Measurements from ENCODE around the gene PVALB.

PVALB gene

DNA sequence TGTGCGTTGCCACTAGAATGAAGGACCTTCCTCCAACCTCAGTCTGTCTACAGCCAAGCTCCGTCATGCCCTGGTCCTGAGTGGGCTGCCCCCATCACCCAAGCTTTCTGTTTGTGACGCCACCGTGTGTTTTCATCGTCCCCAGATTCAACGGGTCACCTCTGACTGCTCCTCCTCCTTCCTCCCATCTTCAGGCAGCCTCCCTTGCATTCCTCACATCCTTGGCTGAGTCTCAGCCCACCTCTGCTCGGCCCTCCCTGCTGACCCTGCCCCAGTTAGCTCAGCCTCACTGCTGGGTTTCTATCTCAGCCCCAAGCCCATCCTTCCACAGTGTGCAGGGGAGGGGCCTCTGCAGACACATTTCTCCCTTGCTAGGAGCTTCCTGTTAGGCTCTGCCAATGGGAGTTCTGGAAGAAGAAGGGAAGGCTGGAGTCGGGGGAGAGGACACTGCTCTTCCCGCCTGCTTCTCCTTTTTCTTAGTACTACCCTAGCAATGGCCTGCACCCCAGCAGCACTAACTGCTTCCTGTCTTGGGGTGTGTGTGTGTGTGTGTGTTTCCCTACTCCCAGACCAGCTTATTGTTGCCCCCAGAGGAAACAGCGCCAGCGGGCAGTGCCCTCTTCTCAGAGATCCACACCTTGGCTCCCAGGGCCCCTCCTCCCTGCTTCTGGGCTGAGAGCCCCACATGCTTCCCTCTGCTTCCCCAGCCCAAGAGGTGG is 46.2 kb downstream of the PVALB start:
- DNase-seq = no peak

DNA sequence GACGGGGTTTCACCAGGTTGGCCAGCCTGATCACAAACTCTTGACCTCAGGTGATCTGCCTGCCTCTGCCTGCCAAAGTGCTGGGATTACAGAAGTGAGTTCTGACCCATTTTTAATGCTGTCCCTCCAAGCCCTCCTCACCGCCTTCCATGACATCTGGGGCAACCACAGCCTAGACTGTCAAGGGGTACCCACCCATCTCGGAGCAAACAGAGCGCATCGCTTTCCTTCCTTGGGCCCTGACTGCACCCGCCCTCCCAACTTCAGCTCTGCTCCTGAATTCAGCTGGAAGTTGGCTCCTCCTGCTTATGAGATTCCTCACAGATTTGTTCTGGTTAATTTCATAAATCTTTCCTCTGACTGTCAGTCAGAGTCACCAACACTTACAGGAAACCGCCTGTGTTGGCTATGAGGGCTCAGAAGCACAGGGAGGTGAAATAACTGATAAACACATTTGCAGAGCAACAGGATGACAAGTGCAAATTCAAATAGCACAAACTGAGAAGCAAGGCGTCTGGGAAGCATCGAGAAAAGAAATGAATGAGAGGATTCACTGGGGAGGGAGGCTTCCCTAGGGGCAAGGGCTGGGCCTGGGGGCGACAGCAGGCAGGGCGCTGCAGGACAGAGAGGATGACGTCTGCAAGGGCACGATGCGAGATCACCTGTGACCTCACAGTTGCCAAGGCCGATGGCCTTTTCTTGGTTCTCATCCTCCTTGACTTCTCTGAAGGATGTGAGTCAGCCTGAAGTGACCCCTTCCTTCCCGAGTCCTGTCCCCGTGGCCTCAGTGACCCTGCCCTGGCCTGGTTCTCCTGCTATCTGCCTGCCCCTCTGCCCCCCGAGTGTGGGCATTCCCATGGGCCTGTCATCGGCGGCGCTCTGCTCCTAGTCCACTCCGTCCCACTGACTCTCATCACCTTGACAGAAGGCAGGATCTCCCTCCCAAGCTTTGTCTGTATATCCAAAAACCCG is 47.0 kb downstream of the PVALB start:
- DNase-seq = no peak

DNA sequence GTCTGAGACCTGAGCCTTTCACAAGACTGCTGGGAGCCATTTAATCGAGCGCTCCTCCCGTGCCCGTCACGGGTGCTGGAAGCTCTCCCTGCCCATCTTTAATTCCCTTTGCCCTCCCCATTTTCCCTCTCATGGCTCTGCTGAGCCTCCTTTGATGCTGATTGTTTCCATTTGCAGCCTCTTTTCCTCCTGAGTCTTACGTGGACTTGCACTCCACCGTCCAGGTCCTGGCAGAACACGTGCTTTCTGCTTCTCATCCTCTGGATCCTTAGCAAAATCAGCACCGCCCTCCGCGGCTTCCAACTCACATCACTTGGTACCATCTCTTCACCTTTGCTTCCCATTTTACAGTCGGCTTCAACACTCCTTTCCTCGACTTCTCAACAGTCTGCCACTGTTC is 48.2 kb downstream of the PVALB start:
- DNase-seq = no peak

DNA sequence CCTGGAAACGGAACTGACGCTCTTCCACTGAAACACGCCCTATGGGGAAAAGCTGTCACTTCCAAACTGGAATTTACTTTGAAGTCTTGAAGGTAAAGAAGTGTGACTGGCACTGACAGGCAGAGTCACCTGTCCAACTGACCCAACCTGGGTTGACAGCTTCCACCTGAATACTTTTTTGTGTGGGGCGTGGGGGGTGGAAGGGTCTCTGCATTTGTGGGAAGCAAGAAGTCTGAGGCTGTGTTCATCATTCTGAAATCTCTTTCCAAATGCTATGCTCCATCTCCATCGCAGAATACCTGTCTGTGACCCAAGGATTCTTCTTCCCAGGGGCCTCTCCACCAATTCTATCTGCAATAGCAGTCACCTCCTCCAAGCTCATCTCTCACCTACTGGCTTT is 48.7 kb downstream of the PVALB start:
- DNase-seq = no peak

DNA sequence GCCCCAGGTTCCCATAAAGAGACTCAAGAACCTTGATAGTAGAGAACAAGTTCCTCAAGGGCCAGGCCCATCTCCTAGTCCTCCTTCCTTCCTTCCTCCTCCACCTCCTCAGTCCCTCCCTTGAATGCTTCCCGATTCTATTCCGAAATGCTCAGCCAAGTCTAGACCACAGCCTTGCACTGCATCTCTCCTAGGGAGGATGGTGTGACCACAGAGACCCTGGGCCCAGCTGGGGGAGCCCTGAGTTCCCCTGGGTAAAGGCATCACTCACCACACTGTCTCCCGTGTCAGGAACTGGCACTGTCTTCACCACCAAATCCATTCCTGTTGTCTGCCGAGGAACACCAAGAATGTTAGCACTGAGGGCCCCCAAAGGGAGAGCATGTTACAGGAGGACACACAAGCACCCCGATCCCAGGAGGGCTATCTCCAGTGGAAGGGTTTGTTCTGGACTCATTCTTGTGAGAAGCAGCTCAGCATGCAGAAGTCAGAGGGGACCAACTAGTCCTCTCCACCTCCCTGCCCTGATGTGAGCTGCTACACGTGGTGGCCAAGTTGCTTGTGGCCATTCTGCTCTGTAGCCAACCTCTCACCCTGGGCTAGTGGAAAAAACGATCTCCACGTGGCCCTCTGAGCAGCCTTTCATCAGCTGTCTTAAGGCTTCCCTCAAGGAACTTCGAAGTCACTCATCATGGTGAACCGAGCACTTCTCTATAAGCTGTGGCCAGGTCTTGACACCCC is 49.6 kb downstream of the PVALB start:
- no peak for DNase-seq

DNA sequence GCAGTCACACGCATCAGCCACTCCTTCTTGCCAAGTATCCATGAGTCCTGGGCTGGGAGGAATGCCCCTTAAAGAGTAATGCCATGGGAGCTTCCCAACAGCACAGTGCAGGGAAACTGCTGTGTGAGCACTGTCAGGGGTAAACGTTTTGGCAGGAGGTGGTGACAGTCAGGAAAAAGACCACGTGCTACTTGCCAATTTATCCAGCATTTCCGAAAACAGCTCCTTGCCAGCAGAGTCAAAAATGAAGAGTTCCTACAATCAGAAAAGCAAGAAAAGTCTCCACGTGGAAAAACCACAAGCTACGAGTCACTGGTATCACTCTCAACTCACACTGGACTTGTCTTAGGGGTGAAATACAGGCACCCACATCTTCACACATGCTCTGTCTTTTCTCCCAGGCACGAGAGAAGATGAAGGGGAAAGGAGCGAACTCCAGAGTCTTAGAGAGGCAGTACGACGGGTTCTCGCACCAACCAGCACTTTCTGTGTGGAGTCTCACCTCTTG is 50.8 kb downstream of the PVALB start:
- no peak for DNase-seq

DNA sequence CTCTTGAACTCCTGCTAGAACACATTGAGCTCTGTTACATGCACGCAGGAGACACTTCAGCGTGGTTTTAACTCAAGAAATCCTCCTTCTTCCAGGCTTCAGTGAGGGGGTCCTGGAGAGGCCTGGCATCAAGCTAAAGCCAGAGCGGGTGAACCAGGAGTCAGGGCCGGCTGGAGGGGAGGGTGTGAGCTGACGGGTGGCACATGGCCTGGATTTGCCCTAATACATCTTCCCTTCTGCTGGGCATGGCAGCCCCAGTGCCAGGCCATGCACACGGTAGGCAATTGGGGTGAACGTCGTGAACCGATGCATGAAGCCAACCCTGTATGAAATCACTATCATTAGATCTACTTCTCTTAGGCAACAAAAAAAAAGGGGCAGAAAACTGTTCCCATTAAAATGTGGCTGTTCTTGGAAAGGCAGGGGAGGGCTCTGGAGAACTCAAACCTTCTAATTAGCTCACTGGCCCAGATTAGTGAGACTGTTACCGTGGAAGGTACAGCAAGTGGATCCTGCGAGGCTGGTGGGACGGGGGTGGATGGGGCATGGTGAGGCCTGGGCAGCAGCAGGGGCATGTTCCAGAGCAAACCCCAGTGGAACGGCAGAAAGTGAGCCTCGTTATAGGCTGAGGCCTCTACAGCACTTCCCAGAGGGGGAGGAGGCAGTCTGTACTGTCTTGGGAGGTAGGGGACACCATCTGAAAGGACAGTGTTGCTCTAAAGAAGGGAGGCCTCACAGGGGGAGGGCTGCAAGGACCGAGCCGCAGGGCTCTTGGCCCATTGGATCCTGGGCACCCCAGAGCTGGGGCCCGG is 51.5 kb downstream of the PVALB start:
- no peak for DNase-seq

DNA sequence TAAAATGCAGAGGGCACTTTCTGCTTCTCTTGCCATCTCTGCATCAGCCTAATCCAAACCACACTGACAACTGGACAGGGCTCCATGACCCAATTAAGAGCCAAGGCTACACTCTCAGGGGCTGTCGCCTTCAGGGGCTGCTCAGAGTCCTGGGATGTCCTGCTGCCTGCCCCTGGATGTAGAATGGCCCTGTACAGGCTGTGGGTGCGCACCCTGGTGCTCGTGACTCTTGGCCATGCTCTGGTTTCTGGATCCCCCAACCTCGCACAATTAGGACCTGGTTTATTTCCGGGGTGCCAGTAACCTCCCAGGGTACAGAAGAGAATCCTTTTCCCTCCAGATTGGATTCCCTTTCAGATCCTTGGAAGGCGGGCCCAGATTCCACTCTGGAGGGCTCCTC is 52.2 kb downstream of the PVALB start:
- no peak for DNase-seq

DNA sequence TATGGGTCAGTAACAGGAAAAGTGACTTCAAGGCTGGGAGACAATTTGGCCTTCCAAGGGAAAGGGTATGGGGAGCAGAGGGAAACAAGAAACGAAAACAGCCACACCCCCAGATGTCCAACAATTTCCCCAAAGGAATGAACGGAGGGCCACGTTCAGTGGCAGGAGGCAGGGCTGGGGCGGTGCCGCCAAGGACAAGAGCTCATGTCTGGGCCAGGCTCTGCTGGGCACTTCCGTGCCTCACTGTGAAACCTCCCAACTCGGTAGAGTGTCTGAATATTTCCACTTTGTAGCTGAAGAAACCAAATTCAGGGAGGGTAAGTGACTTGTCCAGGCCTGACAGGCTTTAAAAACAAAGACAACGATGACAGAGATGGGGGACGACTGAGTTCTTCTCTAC is 52.8 kb downstream of the PVALB start:
- no peak for DNase-seq

DNA sequence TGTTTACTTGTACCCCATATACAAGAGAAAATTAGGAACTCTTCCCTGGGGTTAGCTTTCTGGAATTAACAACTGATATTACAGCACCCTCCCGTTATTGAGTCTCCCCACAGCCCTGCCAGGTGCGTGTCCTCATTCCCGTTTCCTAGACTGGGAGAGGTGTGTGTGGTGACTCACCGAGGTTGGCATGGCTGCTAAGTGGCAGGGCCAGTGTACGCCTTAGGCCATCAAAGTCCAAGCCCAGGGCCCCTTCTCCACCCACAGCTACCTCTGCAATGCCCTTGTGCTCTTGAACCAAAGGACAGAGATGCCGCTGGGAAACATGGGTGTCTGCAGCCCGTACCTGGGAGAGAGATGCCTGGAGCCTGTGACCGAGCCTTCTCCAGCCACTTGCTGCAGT is 53.3 kb downstream of the PVALB start:
- no peak for DNase-seq

DNA sequence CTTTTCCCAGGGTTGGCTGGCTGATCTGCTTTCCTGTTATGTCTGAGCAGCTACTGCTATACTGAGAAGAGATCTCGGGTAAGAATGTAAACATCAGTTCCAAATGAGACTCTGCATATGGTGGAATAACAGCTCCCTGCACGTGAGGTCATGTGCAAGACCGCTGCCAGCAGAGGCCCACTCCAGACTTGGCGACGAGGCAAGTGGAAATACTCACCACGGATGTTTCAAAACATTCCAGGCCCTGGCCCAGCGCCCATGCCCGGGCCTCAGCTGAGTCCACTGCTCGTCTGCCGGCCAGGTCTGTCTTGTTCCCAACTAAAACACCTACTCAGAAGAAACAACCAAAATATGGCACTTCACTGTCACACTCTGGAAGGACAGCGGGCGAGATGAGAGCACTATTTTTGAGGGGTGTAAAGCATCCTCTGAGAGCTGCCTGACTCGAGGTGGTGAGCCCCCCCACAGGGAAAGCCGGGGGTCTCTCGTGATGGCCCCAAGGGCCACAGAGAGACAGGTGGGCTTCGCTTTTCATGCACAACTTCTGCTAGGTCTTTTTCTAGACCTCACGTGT is 54.1 kb downstream of the PVALB start:
- peak; percentile 66 for DNase-seq

DNA sequence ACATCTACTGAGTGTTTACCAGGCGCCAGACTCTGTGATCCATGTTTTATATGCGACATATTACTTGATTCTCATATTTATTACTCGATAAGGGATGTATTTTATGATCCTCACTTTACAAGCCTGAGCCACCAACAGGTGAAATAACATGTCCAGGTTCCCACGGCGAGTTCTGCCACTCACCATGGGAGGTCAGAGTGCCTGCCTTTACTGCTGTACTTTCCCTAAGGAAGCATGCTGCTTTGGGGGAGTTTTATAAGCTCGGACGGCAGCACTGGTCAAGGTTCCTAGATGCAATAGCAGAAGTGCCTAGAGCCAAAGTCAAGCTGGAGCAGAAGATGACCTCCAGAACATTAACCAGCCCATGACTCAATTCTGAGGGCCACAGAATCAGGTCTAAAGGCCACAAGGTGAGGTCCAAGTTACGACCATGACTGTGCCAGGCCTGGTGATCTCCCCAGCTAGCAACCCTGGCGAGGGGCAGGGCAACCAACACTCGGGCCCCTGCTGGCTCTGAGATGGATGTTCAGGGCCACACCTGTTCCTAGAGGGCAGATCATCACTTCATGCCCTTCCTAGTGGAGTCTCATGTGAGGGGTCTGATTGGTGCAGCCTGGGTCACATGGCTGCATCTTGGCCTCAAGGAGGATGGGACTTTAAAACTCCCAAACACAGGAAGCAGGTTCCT is 55.1 kb downstream of the PVALB start:
- no peak for DNase-seq

DNA sequence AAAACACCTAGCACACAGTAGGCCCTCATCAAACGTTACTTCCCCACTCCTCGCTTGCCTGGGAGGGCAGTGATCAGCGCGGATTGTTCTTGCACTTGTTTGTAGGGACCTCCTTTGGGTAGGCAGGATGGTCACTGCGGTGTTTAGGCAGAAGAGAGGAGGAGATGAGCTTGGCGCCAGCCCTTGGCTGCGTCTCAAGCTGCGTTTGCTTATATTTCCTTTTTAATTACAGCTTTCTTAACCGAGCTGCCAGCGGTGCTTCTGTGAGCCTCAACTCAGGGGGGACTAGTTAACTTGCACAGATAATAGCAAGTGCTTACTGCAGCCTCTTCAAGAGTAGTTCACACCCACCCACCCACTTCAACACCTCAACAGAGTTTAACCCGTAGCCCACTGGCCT is 56.0 kb downstream of the PVALB start:
- DNase-seq = no peak

DNA sequence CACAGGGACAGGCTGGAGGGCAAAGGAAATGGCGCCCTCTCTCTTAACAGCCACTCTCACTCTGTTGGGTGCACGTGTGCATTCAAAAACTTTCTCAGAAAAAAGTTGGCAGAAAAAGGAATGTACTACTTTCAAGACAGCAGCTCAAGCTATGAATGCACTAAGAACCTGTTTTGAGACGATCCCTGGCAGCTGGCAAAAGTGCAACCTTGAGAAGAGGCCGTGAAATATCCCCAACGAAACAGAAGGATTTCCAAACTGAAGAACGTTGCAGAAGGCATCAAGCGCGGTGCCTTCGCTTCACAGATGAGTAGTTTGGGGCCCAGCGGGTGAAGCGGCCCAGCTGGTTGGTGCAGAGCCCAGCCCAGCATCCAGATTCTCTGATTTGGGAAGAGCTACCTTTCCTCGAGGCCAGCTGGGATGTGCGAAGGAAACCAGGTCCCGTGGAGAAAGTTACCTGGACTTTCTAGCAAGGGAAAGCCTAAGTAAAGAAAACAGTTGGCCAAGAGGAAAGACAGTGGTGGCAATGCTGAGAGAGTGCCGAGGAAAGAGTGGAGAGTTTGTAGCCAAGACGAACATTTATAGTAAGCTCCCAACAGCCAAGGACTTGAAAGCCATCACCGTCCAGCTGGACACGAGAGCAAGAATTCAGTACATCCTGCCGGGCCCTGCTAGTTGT is 57.2 kb downstream of the PVALB start:
- DNase-seq = no peak

DNA sequence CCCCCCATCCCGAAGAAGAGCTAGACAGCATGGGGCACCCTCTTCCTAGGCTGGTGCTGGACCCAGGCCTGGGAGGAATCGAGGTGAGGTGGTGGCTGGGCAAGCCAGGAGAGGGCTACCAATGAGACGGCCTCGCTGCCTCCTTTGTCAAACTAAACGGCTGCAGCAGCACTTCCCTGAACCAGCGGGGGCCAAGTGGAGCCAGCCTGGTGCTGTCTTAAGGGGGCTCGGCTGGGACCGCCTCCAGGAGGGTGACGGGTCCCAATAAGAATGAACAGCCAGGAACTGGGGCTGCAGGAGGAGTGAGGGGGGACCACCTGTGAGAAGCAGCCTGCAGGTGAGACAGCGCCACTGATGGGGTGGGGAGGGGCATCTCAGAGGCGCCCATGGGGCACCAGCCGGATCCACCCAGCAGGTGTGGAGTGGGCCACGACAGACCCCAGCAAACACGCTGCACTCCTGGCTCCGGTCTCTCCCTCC is 58.0 kb downstream of the PVALB start:
- no peak for DNase-seq

DNA sequence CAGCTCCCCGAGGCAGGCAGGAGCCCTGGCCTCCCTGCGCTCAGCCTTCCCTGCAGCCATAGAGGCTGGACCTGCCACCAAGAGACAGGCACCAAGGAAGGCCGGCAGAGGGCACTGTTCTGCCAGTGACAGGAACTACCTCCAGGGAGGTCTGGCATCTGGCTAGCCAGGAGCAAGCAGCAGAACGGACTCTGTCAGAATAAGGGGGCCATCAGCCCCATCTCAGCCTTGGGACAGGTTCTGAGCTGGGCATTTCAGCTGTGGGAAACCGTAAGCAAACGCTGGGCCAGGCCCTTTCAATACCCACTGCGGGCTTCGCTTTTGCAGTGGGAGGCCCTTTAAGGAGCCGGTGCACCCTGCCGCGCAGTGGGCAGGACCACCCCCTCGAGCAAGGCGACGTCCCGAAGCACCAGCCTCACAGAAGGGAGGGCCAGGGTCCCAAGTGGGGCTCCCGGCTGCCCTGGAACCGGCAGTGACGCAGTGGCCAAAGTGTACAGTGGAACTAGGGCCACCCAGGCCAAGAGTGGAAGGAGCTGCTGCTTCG is 59.1 kb downstream of the PVALB start:
- DNase-seq = peak; percentile 64

DNA sequence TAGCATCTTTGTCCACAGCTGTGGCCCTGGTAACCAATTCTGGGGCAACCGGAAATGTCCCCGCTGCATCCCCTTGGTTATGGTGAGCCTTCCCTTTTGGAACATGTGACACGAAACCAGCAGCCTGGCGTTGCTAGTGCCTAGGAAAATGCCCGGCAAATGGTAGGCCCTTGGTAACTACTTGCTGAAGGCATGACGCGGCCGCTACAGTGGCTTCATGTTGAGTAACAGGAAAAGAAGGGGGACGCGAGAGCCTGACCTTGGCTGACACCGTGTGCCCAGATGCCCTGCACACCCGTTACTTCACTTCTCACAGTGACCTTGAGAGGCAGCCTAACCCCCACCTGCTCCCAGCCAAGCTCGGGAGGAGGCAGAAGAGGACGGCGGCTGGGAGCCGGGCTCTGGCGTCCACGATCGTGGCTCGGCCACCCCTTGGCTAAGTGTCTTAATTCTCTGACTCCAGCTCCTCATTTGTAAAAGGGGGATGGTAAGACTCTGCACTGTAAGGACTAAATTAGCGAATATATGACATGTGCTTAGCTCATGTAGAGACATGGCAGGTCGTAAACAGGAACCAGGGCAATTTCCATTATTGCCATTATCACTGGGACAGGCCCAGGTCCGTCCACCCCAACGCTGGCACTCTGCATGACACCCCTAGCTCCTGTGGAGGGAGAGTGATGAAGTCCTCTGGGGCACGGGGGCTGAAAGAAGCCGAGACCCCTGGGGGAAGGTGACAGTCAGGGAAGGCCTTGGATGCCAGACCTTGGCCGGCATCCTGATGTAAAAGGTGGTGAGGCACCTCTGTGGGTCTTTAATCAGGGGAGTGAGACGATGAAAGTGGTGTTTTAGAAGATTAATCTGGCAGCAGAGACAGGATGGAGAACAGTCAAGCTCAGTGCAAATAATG is 59.8 kb downstream of the PVALB start:
- no peak for DNase-seq

DNA sequence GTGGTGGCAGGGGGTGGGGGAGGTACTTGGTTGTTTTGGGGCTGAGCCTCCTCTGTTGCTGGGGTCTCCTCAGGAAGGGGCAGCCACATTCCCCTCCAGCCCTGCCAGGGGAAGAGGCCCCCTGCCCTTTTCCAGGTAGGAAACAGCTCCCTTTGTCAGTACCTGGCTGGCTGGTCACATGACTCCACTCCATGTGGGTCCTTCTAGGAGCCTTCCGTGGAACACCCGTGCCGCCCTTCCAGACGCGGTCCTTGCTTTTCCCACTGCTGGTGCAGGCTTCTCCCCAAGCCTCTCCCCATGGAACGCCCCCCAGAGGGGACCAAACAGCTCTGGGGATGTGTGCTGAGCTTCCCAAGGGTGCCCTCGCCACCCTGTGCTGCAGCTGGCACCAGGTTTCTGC is 60.8 kb downstream of the PVALB start:
- no peak for DNase-seq

DNA sequence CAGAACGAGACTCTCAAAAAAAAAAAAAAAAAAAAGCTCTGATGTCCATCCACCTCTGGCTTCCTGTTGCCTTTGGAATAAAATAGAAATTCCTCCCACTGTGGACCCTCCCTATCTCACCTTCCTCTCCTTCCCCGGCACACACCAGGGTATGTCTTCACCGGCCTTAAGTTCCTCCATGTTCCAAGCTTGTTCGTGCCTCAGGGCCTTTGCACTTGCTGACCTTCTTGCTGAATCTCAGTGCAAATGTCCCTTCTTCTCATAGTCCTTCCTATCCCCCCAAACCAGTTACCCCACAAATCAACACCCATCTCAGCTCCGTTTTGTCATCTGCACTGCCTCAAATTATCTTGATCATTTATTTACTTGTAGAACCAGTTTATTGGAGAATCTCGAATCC is 61.5 kb downstream of the PVALB start:
- DNase-seq = no peak

All from NCI-H2029 (cell line).